HEK293 (cell line): ENCODE data around the gene PTPRG.

Experiments
- CTCF ChIA-PET: fragments of 350-600 bp; formaldehyde crosslinking; extraction: SDS; loops from one replicate; lab custom pipeline; 2021; ENCODE audit warnings: antibody characterized with exemption; lab: Yijun Ruan, JAX
- POLR2A ChIA-PET: fragments of 300-600 bp; formaldehyde crosslinking; extraction: SDS; loops from one replicate; lab custom pipeline; 2020; ENCODE audit warnings: antibody characterized with exemption, inconsistent platforms; lab: Yijun Ruan, JAX
- H3K27ac ChIP-seq: fragments of 200-500 bp; sonication (Bioruptor generic); 2 replicates; pipeline ENCODE4 v1.5.1; 2014; ENCODE audit warnings: low read depth, low read length, control low read depth, inconsistent platforms; ENCODE audit errors: extremely low read depth
- H3K36me3 ChIP-seq, 2 experiments: fragments of 200-500 bp in 1 of 2; sonication (Bioruptor generic) in 1 of 2; 1 replicate in 1 of 2; 2 replicates in 1 of 2; pipeline ENCODE4 v1.5.1; 2014 to 2017; ENCODE audit warnings: inconsistent platforms in 2 of 2, low read length in 2 of 2; ENCODE audit not compliant: control insufficient read depth in 2 of 2, insufficient read depth in 1 of 2
- H3K4me1 ChIP-seq: fragments of 200-500 bp; sonication (Bioruptor generic); 2 replicates; pipeline ENCODE4 v1.5.1; 2014; ENCODE audit warnings: mild to moderate bottlenecking, low read length, inconsistent platforms; ENCODE audit not compliant: control insufficient read depth, insufficient read depth
- H3K4me3 ChIP-seq: 2 replicates; pipeline ENCODE4 v1.5.1; 2011; ENCODE audit warnings: low read depth, mild to moderate bottlenecking, control low read depth, low read length, moderate library complexity
- H3K9me3 ChIP-seq: fragments of 200-500 bp; sonication (Bioruptor generic); 2 replicates; pipeline ENCODE4 v1.5.1; 2014; ENCODE audit warnings: low read depth, low read length, inconsistent platforms; ENCODE audit not compliant: control insufficient read depth, insufficient read depth
- BCL11B ChIP-seq: fragments of 450-650 bp; formaldehyde crosslinking; IDR thresholded peaks from 2 replicates; pipeline ENCODE4 v1.5.1; 2016; ENCODE audit warnings: low read depth, missing biosample characterization, missing genetic modification characterization
- CTCF ChIP-seq: fragments of 450-650 bp; formaldehyde crosslinking; IDR thresholded peaks from 2 replicates; pipeline ENCODE4 v1.5.1; 2016; ENCODE audit warnings: missing biosample characterization, missing genetic modification characterization
- GLIS1 ChIP-seq: fragments of 450-650 bp; formaldehyde crosslinking; IDR thresholded peaks from 2 replicates; pipeline ENCODE4 v1.5.1; 2016; ENCODE audit warnings: missing biosample characterization, missing genetic modification characterization
- OVOL3 ChIP-seq: fragments of 450-650 bp; formaldehyde crosslinking; IDR thresholded peaks from 2 replicates; pipeline ENCODE4 v1.5.1; 2016; ENCODE audit warnings: missing biosample characterization, missing genetic modification characterization
- TSHZ1 ChIP-seq: fragments of 450-650 bp; formaldehyde crosslinking; IDR thresholded peaks from 2 replicates; pipeline ENCODE4 v1.5.1; 2016; ENCODE audit warnings: missing biosample characterization, missing genetic modification characterization, borderline replicate concordance
- ZBTB11 ChIP-seq: fragments of 450-650 bp; formaldehyde crosslinking; conservative IDR thresholded peaks from 2 replicates; pipeline ENCODE4 v1.5.1; 2016; ENCODE audit warnings: low read depth, missing biosample characterization, missing genetic modification characterization
- ZBTB21 ChIP-seq: fragments of 450-650 bp; formaldehyde crosslinking; IDR thresholded peaks from 2 replicates; pipeline ENCODE4 v1.5.1; 2017; ENCODE audit warnings: missing biosample characterization, missing genetic modification characterization
- ZBTB7A ChIP-seq: fragments of 450-650 bp; formaldehyde crosslinking; IDR thresholded peaks from 2 replicates; pipeline ENCODE4 v1.5.1; 2016; ENCODE audit warnings: low read depth, missing biosample characterization, missing genetic modification characterization
- ZFP69B ChIP-seq: fragments of 450-650 bp; formaldehyde crosslinking; IDR thresholded peaks from 2 replicates; pipeline ENCODE4 v1.5.1; 2016; ENCODE audit warnings: missing biosample characterization, missing genetic modification characterization
- ZNF146 ChIP-seq: fragments of 450-650 bp; formaldehyde crosslinking; IDR thresholded peaks from 2 replicates; pipeline ENCODE4 v1.5.1; 2016; ENCODE audit warnings: missing biosample characterization, missing genetic modification characterization
- ZNF202 ChIP-seq: fragments of 450-650 bp; formaldehyde crosslinking; IDR thresholded peaks from 2 replicates; pipeline ENCODE4 v1.5.1; 2016; ENCODE audit warnings: missing biosample characterization, missing genetic modification characterization, borderline replicate concordance
- ZNF26 ChIP-seq: fragments of 450-650 bp; formaldehyde crosslinking; IDR thresholded peaks from 2 replicates; pipeline ENCODE4 v1.5.1; 2016; ENCODE audit warnings: missing biosample characterization, missing genetic modification characterization
- ZNF274 ChIP-seq, 2 experiments: fragments of 200-500 bp in 1 of 2; fragments of 450-650 bp in 1 of 2; sonication (Bioruptor generic) in 1 of 2; formaldehyde crosslinking in 1 of 2; IDR thresholded peaks; 2 replicates each; pipeline versions ENCODE4 v1.5.1 to v1.6.1; 2014 to 2016; ENCODE audit warnings: borderline replicate concordance in 1 of 2, inconsistent platforms in 1 of 2, low read length in 1 of 2, missing biosample characterization in 1 of 2, missing genetic modification characterization in 1 of 2
- ZNF501 ChIP-seq: fragments of 450-650 bp; formaldehyde crosslinking; IDR thresholded peaks from 2 replicates; pipeline ENCODE4 v1.5.1; 2016; ENCODE audit warnings: missing biosample characterization, missing genetic modification characterization
- ZNF513 ChIP-seq: fragments of 450-650 bp; IDR thresholded peaks from 2 replicates; pipeline ENCODE4 v1.5.1; 2018; ENCODE audit warnings: missing biosample characterization, missing genetic modification characterization
- ZNF549 ChIP-seq: fragments of 450-650 bp; IDR thresholded peaks from 2 replicates; pipeline ENCODE4 v1.5.1; 2018; ENCODE audit warnings: missing biosample characterization, missing genetic modification characterization, mild to moderate bottlenecking, inconsistent platforms, moderate library complexity
- ZNF558 ChIP-seq: fragments of 450-650 bp; formaldehyde crosslinking; IDR thresholded peaks from 2 replicates; pipeline ENCODE4 v1.5.1; 2016; ENCODE audit warnings: missing biosample characterization, missing genetic modification characterization
- ZNF561 ChIP-seq: fragments of 450-650 bp; IDR thresholded peaks from 2 replicates; pipeline ENCODE4 v1.5.1; 2018; ENCODE audit warnings: missing biosample characterization, missing genetic modification characterization, borderline replicate concordance
- ZSCAN23 ChIP-seq: fragments of 450-650 bp; formaldehyde crosslinking; IDR thresholded peaks from 2 replicates; pipeline ENCODE4 v1.5.1; 2016; ENCODE audit warnings: missing biosample characterization, missing genetic modification characterization
- ZSCAN30 ChIP-seq: fragments of 450-650 bp; IDR thresholded peaks from 2 replicates; pipeline ENCODE4 v1.5.1; 2018; ENCODE audit warnings: missing biosample characterization, mild to moderate bottlenecking, missing genetic modification characterization, moderate library complexity
- ZSCAN5A ChIP-seq: fragments of 450-650 bp; formaldehyde crosslinking; IDR thresholded peaks from 2 replicates; pipeline ENCODE4 v1.5.1; 2016; ENCODE audit warnings: missing biosample characterization, missing genetic modification characterization

PTPRG gene

GRCh38 chr3:61691466-61691865, 130.1 kb downstream of the PTPRG start (continued):
- no peak for TF ChIP-seq CTCF

- CTCF ChIA-PET: no interaction called here
- Histone ChIP-seq H3K27ac (no peak overlapping the region), H3K4me1 (no peaks in the 10 kb centered on the region), H3K9me3 (no peaks in the 10 kb centered on the region), H3K4me3 (no peak overlapping the region), H3K36me3 (no peaks in the 10 kb centered on the region)
- POLR2A ChIA-PET: no interaction called here
- no peak for TF ChIP-seq ZNF146 (tag by site-specific recombination)
- TF ChIP-seq ZNF26: no peak
- TF ChIP-seq ZNF202 (tag by site-specific recombination): no peak
- no peak for TF ChIP-seq OVOL3 (tag by site-specific recombination)
- no peak for TF ChIP-seq ZFP69B
- no peak for TF ChIP-seq ZBTB21
- TF ChIP-seq ZSCAN30 (tag by site-specific recombination): no peak
- TF ChIP-seq ZSCAN5A (tag by site-specific recombination): no peak
- no peak for TF ChIP-seq BCL11B (tag by site-specific recombination)
- TF ChIP-seq ZBTB7A: no peak
- TF ChIP-seq ZNF513 (tag by site-specific recombination): no peak
- TF ChIP-seq GLIS1 (tag by site-specific recombination): no peak
- no peak for TF ChIP-seq ZNF561 (tag by site-specific recombination)
- TF ChIP-seq ZNF549 (tag by site-specific recombination): no peak
- TF ChIP-seq ZNF558 (tag by site-specific recombination): no peak
- no peak for TF ChIP-seq TSHZ1 (tag by site-specific recombination)
- no peak for TF ChIP-seq ZSCAN23
- TF ChIP-seq ZBTB11 (tag by site-specific recombination): no peak
- TF ChIP-seq ZNF501 (tag by site-specific recombination): no peak
- no peak for TF ChIP-seq ZNF274 (IDR thresholded peaks at IDR 0.05; ENCODE audit: low read length)
- TF ChIP-seq ZNF274 (tag by site-specific recombination; IDR thresholded peaks at IDR 0.05; ENCODE audit: borderline replicate concordance): no peak
These were observed 135.9 kb downstream of the PTPRG start for GRCh38 chr3:61697301-61697700.
